ENCODE results near the gene GLRA3.
"Not testable (repeated sequence)": the region's sequence is repeated elsewhere in the genome, so short reads cannot be mapped to it uniquely, and the experiment has no call there.

The GLRA3 gene

DNA sequence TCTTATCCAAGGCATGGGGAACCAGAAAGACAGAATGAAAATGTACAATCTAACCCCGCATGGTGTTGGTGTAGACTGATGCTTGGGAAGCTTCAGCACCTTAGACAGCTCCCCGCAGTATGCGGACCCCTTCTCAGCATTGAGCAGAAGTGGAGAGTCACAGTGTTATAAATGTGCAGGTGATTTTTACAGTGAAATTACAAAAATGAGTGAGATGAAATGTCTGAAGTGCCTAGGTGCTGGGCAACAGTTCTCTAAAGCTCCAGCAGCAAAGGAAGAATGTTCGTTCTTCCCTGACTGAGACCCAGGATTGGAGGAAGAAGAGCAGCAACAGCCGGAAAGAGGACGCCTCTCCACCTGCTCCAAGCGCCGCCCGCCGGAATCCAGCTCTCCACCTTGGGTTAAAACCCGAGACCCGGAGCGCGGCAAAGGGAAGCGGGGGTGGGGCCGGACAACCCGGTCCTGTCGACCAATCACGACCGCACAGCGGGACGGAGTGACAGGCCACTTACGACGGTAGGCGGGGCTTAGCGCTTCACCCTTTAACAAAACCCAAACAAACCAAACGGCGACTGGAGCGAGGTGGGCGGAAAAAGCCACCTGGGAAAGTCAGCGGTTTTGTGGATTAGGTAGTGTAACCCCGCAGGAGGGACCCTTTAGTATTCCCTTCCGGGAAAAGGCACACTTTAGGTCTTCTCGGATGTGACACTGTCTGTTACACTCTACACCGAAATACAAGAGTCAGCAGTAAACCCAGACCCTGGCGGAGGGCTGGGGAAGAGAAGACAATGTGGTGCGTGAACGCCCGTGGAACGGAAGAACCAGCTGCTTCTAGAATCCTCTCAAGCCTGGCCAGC lies at the start of gene GLRA3:
GLRA3 (minus strand) TSS at position 403 of the 857 bp plus-strand sequence. CDS start 436 bp downstream, outside the sequence.
- peak; percentile 90 for DNase-seq

DNA sequence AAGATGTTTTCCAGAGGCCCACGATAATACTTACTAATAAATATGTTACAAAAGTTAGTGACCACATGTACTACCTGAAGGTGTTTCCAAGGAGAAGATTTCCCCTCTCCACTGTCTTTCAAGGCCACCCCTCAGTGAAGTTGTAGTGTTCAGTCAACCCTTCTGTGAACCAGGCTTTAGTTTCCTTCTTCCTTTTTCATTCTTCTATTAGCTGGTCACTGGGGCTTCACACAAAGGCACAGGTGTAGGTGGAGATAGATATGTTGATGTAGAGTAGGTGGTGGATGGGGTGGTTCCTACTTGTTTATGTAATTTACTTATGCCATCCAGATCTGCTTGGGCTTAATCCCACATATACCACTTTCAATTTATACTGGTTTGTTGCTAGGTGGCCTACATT lies 45.9 kb upstream of the GLRA3 start:
- DNase-seq = no peak

DNA sequence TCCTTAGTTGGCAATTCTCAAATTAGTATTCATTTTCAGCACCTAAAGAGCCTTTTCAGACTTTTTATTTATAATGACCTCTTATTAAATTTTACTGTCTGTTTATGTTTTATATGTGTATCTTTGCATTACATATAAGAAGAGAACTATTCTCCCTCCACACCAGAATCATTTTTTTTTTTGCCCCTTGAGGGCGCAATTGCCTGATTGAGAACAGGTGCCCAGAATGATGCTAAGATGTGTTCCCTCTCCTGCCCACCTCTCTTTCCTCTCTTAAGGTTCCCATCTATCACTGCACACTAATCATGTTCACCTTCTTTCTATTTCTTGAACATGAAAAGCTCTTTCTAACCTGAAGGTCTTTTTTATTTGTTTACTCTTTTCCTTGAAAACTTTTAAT lies 44.9 kb upstream of the GLRA3 start:
- no peak for DNase-seq

DNA sequence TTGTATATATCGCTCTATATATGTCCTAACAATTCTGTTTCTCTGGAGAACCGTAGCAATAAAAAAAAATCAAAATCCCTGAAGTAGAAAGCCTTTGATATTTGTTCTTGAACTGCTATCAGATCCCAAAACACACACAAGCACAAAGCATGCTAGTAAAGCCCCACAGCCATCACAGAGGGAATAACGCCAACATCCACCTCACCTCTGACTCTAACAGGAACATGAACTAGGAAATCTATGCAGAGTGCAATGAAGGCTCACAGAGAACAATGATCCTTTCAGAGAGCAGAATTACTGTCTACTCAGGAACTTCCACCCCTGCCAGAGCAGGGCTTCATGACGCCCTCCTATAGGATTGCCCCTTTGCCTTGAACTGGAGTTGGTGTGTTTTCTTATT lies 44.1 kb upstream of the GLRA3 start:
- not testable (repeated sequence) for DNase-seq

DNA sequence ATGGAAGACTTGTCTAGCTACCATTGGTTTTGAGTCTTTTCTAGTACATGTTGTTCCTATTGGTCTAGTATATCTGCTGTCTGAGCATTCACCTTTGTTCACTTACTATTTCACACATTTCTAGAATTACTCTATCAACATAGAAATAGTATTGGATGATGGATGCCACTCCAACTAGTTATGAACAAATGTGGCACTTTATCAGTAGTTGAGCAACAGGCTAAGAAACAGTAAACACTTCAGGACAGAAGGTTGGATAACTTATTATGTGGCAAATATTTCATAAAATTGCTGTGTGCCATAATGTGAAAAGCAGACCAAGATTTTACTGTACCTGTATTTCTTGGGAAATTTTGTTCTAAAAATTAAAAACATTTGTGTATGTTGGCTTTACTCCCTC lies 42.4 kb upstream of the GLRA3 start:
- DNase-seq = no peak

- DNase-seq = no peak
Measured at GRCh38 chr4:174870311-174870710, 41.3 kb upstream of the GLRA3 start.

DNA sequence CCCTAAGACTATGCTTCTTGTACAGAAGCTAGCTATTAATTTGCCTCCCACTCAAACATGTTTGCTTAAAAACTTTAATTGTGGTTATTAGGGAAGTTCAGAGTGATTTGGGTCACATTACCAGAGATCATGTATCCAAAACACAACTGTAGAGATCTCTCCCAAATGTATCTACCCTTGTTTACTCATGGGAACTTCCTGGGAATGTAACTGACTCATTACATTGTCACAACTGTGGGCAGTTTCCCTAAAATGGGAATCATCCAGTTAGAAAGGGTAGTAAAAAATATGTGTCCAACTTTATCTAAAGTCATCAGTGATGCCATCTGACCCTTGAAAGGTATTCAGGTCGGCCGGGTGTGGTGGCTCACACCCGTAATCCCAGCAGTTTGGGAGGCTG lies 40.3 kb upstream of the GLRA3 start:
- DNase-seq = no peak

GRCh38 chr4:174867903-174868302 lies 38.9 kb upstream of the GLRA3 start:
- DNase-seq = no peak

- DNase-seq = no peak
Measured at GRCh38 chr4:174865418-174865985, 36.5 kb upstream of the GLRA3 start.

DNA sequence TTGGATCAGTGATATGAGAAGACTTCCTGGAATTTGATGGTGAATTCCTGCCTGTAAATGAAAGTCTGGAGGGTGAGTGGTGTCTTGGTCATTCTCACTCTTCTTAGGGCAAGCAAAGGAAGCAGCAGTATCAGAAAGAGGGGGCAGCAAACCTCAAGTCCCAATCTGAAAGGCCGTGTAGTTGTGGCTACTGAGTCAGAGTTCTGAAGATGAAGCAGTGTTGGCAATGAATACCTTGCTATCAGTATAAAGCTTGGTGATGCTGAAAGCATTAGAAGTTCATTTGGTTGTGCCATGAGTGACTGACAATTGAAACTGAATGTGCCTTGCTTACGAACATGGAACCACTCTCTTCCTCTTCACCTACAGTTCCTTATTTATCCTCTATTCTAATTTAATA lies 35.0 kb upstream of the GLRA3 start:
- DNase-seq = no peak

- DNase-seq = no peak
Measured at GRCh38 chr4:174860588-174860987, 31.5 kb upstream of the GLRA3 start.

DNA sequence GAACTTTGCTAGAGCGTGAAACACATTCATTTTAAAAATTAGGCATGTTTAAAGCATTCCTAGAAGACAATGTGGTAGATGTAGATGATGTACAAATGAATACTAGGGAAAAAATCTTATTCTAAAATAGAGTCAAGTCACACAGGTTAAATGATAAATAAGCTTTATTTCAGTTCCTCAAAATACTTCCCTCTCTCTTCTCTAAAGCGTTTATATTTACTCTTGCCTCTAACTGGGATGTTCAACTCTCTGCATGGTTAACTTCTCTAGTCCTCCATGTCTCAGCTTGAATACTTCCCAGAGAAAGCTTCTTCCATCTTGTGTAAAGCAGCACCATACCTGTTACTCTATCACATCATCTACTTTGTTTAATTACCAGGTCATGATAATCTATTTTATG lies 30.9 kb upstream of the GLRA3 start:
- no peak for DNase-seq

DNA sequence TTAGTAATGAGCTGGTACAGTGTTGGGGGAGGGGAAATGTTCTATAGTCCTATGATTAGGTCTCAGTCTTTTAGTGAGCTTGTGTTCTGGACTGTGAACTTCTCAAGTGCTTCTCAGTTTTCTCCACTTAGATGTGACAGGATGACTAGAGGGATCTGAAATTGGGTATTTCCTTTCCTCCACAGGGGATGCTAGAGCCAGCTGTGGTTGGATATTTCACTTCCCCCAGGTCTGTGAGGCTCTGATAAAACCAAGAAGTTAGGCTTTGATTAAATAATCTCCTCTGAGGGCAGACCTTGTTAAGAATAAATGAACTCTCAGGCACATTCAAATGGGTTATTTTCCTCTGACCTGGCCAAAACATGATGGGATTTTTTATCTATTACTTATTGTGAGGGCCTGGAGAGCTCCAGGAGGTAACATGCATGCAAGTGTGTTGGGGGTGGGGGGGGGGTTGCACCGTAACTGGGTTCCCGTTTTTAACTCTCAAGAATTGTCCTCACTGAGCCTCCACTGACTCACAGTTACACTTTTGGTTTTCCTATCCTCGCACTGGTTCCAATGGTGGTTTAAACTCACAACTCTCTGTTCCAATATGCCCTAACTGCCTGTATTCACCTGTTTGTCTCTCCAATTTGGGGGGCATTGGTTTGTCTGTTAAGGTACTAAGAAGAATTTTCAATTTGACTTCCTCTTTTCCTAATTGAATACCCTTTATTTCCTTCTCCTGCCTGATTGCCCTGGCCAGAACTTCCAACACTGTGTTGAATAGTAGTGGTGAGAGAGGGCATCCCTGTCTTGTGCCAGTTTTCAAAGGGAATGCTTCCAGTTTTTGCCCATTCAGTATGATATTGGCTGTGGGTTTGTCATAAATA lies 28.1 kb upstream of the GLRA3 start:
- DNase-seq = no peak

- DNase-seq = no peak
Measured at GRCh38 chr4:174855050-174855449, 26.0 kb upstream of the GLRA3 start.

DNA sequence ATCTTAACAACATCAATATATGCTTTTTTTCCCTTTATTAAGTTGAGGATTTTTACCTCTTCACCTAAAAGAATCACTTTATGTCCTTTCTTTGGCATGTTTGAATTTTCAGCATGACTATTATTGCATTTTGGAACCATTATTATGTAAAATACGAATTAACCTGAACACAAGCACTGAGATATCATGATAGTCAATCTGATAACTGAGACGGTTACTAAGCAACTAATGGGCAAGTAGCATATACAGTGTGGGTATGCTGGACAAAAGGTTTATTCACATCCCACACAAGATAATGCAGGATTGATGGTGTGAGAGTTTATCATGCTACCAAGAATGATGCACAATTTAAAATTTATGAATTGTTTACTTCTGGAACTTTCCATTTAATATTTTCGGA lies 24.6 kb upstream of the GLRA3 start:
- DNase-seq = no peak

DNA sequence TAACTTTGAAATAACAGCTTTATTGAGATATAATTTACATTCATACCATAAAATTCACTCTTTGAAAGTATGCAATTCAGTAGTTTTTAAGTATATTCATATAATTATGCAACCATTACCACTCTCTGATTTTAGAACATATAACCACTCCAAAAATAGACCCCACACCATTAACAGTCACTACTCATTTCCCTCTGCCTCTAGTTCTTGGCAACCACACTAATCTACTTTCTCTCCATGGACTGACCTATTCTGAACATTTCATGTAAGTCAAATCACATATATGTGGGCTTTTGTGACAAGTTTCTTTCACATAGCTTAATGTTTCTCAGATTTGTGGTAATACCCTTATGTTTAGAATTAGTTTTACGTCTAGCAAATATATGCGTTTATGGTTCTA lies 19.5 kb upstream of the GLRA3 start:
- DNase-seq = no peak

DNA sequence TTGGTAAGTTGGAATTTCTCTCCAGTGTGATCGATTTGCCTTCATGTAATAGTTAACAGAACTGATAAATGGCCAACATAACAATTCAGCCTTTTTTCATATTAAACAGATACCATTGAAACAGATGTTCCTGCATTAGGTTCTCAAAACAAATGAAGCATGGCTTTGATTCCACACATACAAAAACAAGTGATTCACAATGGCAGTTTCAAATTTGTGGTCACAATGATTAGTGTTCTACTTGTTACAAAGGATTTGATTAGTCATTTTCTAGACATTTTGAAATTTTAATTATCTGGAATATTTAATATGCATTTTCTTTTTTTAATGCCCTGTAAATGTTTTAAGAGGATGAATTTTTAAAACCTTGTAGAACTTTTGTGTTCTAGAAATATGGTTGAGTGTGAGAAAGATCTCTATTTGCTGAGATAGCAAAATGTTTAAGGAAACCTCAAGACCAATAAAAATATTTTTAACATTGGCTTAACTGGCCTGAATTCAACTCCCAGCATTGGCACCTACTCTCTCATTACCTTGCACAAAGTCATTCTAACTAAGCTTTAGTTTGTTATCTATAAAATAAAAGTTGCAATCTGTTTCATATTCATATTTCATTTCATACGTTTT lies 18.9 kb upstream of the GLRA3 start:
- no peak for DNase-seq

GRCh38 chr4:174835536-174835935 lies 6.5 kb upstream of the GLRA3 start:
- DNase-seq = no peak

DNA sequence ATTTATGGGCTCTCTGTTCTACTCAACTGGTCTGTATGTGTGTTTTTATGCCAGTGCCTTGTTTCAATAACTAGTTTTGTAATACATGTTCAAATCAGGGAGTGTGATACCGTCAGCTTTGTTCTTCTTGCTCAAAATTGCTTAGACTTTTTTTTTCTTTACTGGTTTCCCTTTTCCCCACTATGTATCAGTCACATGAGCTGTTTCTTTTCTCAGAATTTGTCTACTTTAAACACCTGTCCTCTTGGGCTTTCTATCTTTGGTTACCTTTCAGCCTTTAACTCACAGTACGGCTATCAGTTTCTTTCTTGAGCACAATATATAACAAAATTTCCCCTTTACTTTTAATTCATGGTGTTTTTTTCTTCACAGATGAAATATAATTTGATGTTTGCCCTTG lies 5.4 kb upstream of the GLRA3 start:
- DNase-seq = no peak

DNA sequence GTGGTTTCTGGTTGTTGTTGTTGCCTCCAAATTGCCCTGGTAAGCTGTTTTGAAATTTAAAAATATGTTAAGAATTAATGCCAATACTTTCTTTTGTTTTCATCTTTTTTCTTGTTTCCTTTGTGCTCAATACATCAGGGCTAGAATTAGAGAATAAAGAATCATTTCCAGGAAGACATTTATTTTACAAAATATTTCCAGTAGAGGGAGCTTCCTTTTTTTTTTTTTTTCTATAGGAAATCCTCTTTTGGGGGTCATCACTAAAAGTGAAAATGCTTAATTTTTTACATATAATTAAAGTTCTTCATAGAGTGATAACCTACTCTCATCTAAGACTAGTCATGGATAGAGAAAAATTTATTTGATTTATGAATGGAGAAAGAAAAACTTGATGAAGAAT lies 2.4 kb downstream of the GLRA3 start:
- DNase-seq = no peak

- DNase-seq = no peak
Measured at GRCh38 chr4:174815282-174815681, 13.8 kb downstream of the GLRA3 start.

- no peak for DNase-seq
Measured at GRCh38 chr4:174813292-174813691, 15.8 kb downstream of the GLRA3 start.

GRCh38 chr4:174810834-174811233 lies 18.2 kb downstream of the GLRA3 start:
- no peak for DNase-seq
